A549 treated with Mapracorat at 1 μM for 4 hours (cell line): ENCODE results near the gene ABI3. TPM values are rescaled to one million over a fixed set of nuclear protein-coding genes. Genes with fewer than 3 reads are reported as not detected.

Source experiments
- total RNA-seq: library from RNA; stranded (reverse); fragments of 200-300 nt; extraction: Qiagen RNA extraction; gene quantifications from 5 replicates; pipeline ENCODE4 v1.2.3, GENCODE V29; 2022

ABI3 gene
- total RNA-seq: not detected in 5 replicates

DNA sequence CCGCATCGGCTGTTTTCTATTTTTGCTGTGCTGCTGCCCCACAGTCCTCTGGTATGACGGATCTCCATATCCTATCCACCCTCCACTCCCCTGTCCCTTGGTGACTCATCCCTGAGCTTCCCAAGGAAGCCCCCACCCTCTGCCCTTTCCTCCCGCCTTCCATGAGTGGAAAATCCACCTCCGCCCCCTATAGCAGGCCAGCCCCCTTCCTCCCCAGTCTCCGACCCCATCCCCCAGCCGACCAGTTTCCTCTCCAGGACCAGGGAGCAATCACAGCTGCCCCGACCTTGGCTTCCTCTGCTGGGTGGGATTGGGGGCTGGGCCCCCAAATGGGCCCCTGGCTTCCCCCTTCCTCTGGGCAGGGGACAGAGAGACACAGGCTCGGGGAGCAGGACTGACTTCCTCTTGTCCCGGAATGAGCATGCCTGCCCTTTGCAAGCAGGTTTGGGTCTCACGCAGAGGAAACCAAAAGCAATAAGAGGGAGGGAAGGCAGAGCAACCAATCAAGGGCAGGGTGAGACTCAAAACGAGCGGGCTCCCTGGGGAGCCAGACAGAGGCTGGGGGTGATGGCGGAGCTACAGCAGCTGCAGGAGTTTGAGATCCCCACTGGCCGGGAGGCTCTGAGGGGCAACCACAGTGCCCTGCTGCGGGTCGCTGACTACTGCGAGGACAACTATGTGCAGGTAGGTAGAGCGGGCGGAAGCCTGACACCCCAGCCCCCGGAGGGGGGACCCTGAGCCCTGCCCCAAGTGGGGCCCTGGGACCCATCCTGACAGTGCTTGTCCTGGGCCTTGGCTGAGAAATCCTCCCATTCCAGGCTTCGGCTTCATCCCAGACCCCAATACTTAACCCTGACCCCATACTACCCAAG lies at the start of gene ABI3, which contains the start of gene GNGT2:
Gene ABI3, plus strand, starts transcription at position 550 of the 872 bp plus-strand sequence. Its CDS starts 18 bp downstream, at position 568.
Gene GNGT2, minus strand, starts transcription at position 417 of the 872 bp plus-strand sequence. CDS start 3,152 bp downstream, outside the sequence.

DNA sequence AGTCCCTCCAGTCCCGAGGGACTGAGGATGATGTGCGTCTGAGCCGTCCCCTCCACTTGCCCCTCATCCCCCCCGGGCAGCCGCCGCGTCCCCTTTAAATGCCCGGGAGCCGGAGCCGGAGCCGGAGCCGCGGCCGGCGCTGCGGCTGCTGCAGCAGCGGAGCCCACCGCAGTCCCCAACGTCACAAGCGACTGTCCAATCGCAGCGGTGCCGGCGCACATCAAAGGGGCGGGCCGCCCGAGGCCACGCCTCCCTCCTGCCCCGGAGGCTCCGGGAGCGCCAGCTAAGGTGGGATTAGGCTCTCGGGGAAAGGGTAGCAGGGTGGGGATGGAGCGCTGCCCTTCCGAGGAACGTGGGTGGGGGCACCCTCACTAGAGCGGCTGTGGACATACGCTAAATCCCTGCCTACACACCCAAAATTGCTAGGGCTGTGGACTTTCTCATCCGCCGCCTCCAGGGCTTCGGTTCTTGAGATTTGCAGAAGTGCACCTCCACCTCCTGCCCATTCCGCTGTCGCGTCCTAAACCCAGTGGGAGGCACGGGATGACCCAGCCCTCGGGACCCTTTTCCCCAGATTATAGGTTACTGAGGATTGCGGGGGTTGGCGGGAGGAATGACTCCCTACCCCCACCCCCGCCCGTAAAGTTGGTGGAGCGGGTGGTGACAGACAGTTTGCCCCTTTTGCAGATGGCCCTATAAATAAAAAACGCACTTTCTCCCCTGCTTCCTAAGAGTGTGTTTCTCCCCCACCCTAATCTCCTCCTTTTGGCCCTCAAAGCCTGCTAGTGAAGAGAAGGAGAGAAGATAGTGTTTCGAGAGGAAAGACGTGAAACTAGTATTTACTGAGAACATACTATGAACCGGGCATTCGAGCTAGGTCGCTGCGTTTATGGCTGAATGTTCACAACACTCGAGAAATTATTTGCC lies 20.4 kb downstream of the ABI3 start, which contains the start of gene PHOSPHO1:
Gene PHOSPHO1, minus strand, starts transcription at position 152 of the 927 bp plus-strand sequence. CDS start 4,096 bp downstream, outside the sequence.

Other genes starting within 250 kb of the ABI3 start
- gene GIP, start 242.1 kb upstream of the ABI3 start, total RNA-seq: 4.2 to 5.3 TPM (median 4.8 TPM) in 5 replicates
- gene IGF2BP1, start 213.3 kb upstream of the ABI3 start, total RNA-seq: 52.4 to 90.0 TPM (median 78.0 TPM) in 5 replicates
- 0.32 to 0.57 TPM (median 0.44 TPM) in 5 replicates for gene B4GALNT2, start 77.9 kb upstream of the ABI3 start, total RNA-seq
- gene GNGT2, start 133 bp upstream of the ABI3 start, total RNA-seq: 0.43 to 1.1 TPM (median 0.75 TPM) in 5 replicates
- gene PHOSPHO1, start 20.1 kb downstream of the ABI3 start, total RNA-seq: 0.44 to 0.85 TPM (median 0.48 TPM) in 5 replicates
- gene ZNF652, start 151.5 kb downstream of the ABI3 start, total RNA-seq: 5.8 to 12.0 TPM (median 7.6 TPM) in 5 replicates
- 341 to 496 TPM (median 453 TPM) in 5 replicates for gene PHB1, start 204.2 kb downstream of the ABI3 start, total RNA-seq